Endothelial cell of umbilical vein (primary cell): ENCODE measurements around the gene KRTAP6-2. TPM values are rescaled to one million over a fixed set of nuclear protein-coding genes. Genes with fewer than 3 reads are reported as not detected.

Experiments used
- BruUV-seq: library from RNA; stranded (reverse); fragments of 400-500 nt; replicated peaks from 2 replicates; lab custom pipeline; 2021; lab: Mats Ljungman, UMichigan
- CTCF ChIA-PET: fragments of 300-600, 350-600 bp; sonication (Branson Sonifier 250); formaldehyde crosslinking; loops from one replicate; lab custom pipeline; 2021; ENCODE audit warnings: antibody characterized with exemption, inconsistent platforms; lab: Charles Lee
- POLR2A ChIA-PET: fragments of 300-600, 350-600 bp; sonication (Branson Sonifier 250); formaldehyde crosslinking; loops from one replicate; lab custom pipeline; 2021; ENCODE audit warnings: antibody characterized with exemption, inconsistent platforms; lab: Charles Lee
- DNase-seq: peaks from one replicate; pipeline ENCODE4 v3.0.0-alpha.2; 2011; ENCODE audit warnings: low read depth, low spot score
- FAIRE-seq: peaks from 2 replicates; lab custom pipeline; 2011; peaks lifted over from hg19 to GRCh38; lab: Jason Lieb, UNC
- H2AFZ ChIP-seq: 2 replicates; pipeline ENCODE4 v1.6.0; 2012; ENCODE audit warnings: low read depth, low read length, control low read depth, inconsistent platforms
- H3K27ac ChIP-seq: 2 replicates; pipeline ENCODE4 v1.5.1; 2011; ENCODE audit warnings: low read depth, mild to moderate bottlenecking, control low read depth, low read length, moderate library complexity; ENCODE audit not compliant: insufficient read depth
- H3K27me3 ChIP-seq, 2 experiments: 2 replicates each; pipeline versions ENCODE4 v1.6.0 to v1.6.1; 2011; ENCODE audit warnings: low read length in 2 of 2, mixed read lengths in 1 of 2; ENCODE audit not compliant: control insufficient read depth in 2 of 2, insufficient read depth in 2 of 2
- H3K36me3 ChIP-seq, 2 experiments: 2 replicates in 1 of 2; 3 replicates in 1 of 2; pipeline ENCODE4 v1.5.1; 2011; ENCODE audit warnings: low read length in 2 of 2, mild to moderate bottlenecking in 1 of 2, moderate library complexity in 1 of 2; ENCODE audit not compliant: control insufficient read depth in 2 of 2, insufficient read depth in 2 of 2; ENCODE audit errors: extremely low read depth in 1 of 2
- H3K4me1 ChIP-seq: 3 replicates; pipeline ENCODE4 v1.5.1; 2011; ENCODE audit warnings: mild to moderate bottlenecking, low read length; ENCODE audit not compliant: control insufficient read depth, insufficient read depth; ENCODE audit errors: extremely low read depth
- H3K4me2 ChIP-seq: 2 replicates; pipeline ENCODE4 v1.6.1; 2011; ENCODE audit warnings: low read length, control low read depth, mixed read lengths; ENCODE audit not compliant: insufficient read depth
- H3K4me3 ChIP-seq, 3 experiments: fragments of 200-600 bp in 1 of 3; sonication (generic), shearing (Covaris generic) in 1 of 3; replicated peaks in 1 of 3; 2 replicates each; pipeline ENCODE4 v1.5.1; 2011 to 2016; ENCODE audit warnings: control low read depth in 3 of 3, low read length in 3 of 3, mild to moderate bottlenecking in 2 of 3, inconsistent platforms in 1 of 3, low read depth in 1 of 3, moderate library complexity in 1 of 3; ENCODE audit not compliant: insufficient read depth in 1 of 3
- H3K79me2 ChIP-seq: 2 replicates; pipeline ENCODE4 v1.6.0; 2012; ENCODE audit warnings: low read length, inconsistent platforms; ENCODE audit not compliant: control insufficient read depth, insufficient read depth
- H3K9ac ChIP-seq: replicated peaks from 2 replicates; pipeline ENCODE3; 2011; ENCODE audit warnings: low read length, control low read depth; ENCODE audit not compliant: insufficient read depth; ENCODE audit errors: extremely low read depth
- H3K9me1 ChIP-seq: replicated peaks from 3 replicates; pipeline ENCODE4 v1.6.0; 2011; ENCODE audit warnings: mild to moderate bottlenecking, low read length; ENCODE audit not compliant: control insufficient read depth, insufficient read depth; ENCODE audit errors: extremely low read depth
- H3K9me3 ChIP-seq: replicated peaks from 2 replicates; pipeline ENCODE4 v1.5.1; 2012; ENCODE audit warnings: low read length, inconsistent platforms; ENCODE audit not compliant: control insufficient read depth, insufficient read depth
- H4K20me1 ChIP-seq: replicated peaks from 2 replicates; pipeline ENCODE3; 2011; ENCODE audit warnings: mild to moderate bottlenecking, low read length; ENCODE audit not compliant: control insufficient read depth, insufficient read depth; ENCODE audit errors: extremely low read depth
- CTCF ChIP-seq, 2 donors: IDR thresholded peaks; 1 replicate in 1 of 2; 2 replicates in 1 of 2; pipeline ENCODE4 v1.5.1; 2011; ENCODE audit warnings: low read length in 2 of 2, mild to moderate bottlenecking in 2 of 2, moderate library complexity in 2 of 2, control low read depth in 1 of 2, inconsistent platforms in 1 of 2, low read depth in 1 of 2; ENCODE audit not compliant: insufficient read depth in 1 of 2; ENCODE audit errors: extremely low read depth in 1 of 2
- EZH2 ChIP-seq: IDR thresholded peaks from 2 replicates; pipeline ENCODE4 v1.6.1; 2012; ENCODE audit warnings: borderline replicate concordance, low read depth, mild to moderate bottlenecking, moderate library complexity, low read length, inconsistent platforms; ENCODE audit not compliant: severe bottlenecking
- FOS ChIP-seq: IDR thresholded peaks from 2 replicates; pipeline ENCODE4 v1.6.1; 2011; ENCODE audit warnings: mild to moderate bottlenecking, low read length, moderate library complexity, borderline replicate concordance; ENCODE audit not compliant: insufficient read depth
- GATA2 ChIP-seq: IDR thresholded peaks from 2 replicates; pipeline ENCODE4 v1.7.0; 2011; ENCODE audit warnings: low read depth, mild to moderate bottlenecking, moderate library complexity, mixed read lengths, low read length; ENCODE audit not compliant: insufficient read length, insufficient read depth
- JUN ChIP-seq: IDR thresholded peaks from 2 replicates; pipeline ENCODE4 v1.6.1; 2011; ENCODE audit warnings: borderline replicate concordance, low read depth; ENCODE audit not compliant: insufficient read length, insufficient read depth
- MAX ChIP-seq: IDR thresholded peaks from 2 replicates; pipeline ENCODE4 v1.6.1; 2011; ENCODE audit not compliant: insufficient read depth, insufficient read length
- MYC ChIP-seq: IDR thresholded peaks from one replicate; pipeline ENCODE4 v1.6.1; 2011; ENCODE audit warnings: mild to moderate bottlenecking, low read depth, low read length
- POLR2A ChIP-seq: IDR thresholded peaks from 2 replicates; pipeline ENCODE4 v1.6.1; 2012; ENCODE audit warnings: low read depth, mild to moderate bottlenecking, control low read depth, low read length
- POLR2AphosphoS5 ChIP-seq: IDR thresholded peaks from 2 replicates; pipeline ENCODE4 v1.6.1; 2012; ENCODE audit warnings: low read depth, mild to moderate bottlenecking, control low read depth, low read length, moderate library complexity; ENCODE audit not compliant: insufficient read depth
- dilution Hi-C: fragments of 300-500 bp; cut with MboI; formaldehyde crosslinking; loops from one replicate; pipeline ENCODE4 v1.15.0; 2019; ENCODE audit warnings: low sequenced_read_pairs; ENCODE audit not compliant: extremely low pct_ligation_motif_present
- intact Hi-C: fragments of 100-400 bp; cut with micrococcal nuclease; formaldehyde crosslinking; loops from one replicate; pipeline ENCODE4 v1.10.0; 2022
- polyA plus RNA-seq, 4 experiments: library from polyadenylated mRNA; depleted of rRNA in 3 of 4; stranded (reverse) in 3 of 4; unstranded in 1 of 4; fragments of >200 nt; gene quantifications; 2 replicates each; pipeline versions ENCODE4 v1.2.1 to v1.2.3, GENCODE V29; 2011 to 2012; ENCODE audit warnings: missing spikeins in 1 of 4
- total RNA-seq: library from RNA; stranded (reverse); gene quantifications from 2 replicates; pipeline ENCODE4 v1.2.3, GENCODE V29; 2021

Gene KRTAP6-2
- total and polyA plus RNA-seq, 2 donors (not counting 3 experiments of a cell fraction or from before 2014, with no cell fraction given), result not detected

- Histone ChIP-seq H3K9ac (no peak within 1 kb of the TSS), H2AFZ (no peak within 1 kb of the TSS), H3K4me3 (no peak within 1 kb of the TSS), H3K9me1 (no peaks in the 10 kb centered on the region), H3K4me1 (no peaks in the 10 kb centered on the region), H3K27ac (no peak within 1 kb of the TSS), H4K20me1 (no peaks in the 10 kb centered on the region), H3K79me2 (no peaks in the 10 kb centered on the region), H3K4me2 (no peak within 1 kb of the TSS), H3K27me3 (no peaks in the 10 kb centered on the region), H3K36me3 (no peaks in the 10 kb centered on the region), H3K9me3 (peaks cover 8% of the 10 kb centered on the region)
- no TSS peak for BruUV-seq
- DNase-seq (no peak), FAIRE-seq (no peak)
- dilution Hi-C loops (no loop called here), intact Hi-C loops (no loop called here)
- POLR2A ChIA-PET, result no interaction called here
- TF ChIP-seq CTCF (IDR thresholded peaks at IDR 0.05; ENCODE audit: extremely low read depth in 1 of 2, insufficient read depth in 1 of 2, low read depth in 1 of 2, low read length in 2 of 2) (no peak), MAX (no peak), POLR2AphosphoS5 (no peak), GATA2 (no peak)
- CTCF ChIA-PET, result no interaction called here
These were observed 21.8 kb upstream of the KRTAP6-2 start, which contains the start of gene KRTAP20-4 for GRCh38 chr21:30620522-30620921. Gene KRTAP20-4, plus strand, starts transcription at chr21:30620627.

GRCh38 chr21:30620080-30620479, 21.4 kb upstream of the KRTAP6-2 start:
- Histone ChIP-seq H3K9ac (no peak overlapping the region), H3K27ac (no peak overlapping the region), H3K9me3 (peaks cover 10% of the 10 kb centered on the region), H2AFZ (no peak overlapping the region), H3K27me3 (no peaks in the 10 kb centered on the region), H3K36me3 (no peaks in the 10 kb centered on the region), H3K4me3 (no peak overlapping the region), H3K79me2 (no peaks in the 10 kb centered on the region), H4K20me1 (no peaks in the 10 kb centered on the region), H3K4me1 (no peaks in the 10 kb centered on the region), H3K9me1 (no peaks in the 10 kb centered on the region), H3K4me2 (no peak overlapping the region)
- CTCF ChIA-PET, result no interaction called here
- no peak for FAIRE-seq
- dilution Hi-C loops (no loop called here), intact Hi-C loops (no loop called here)
- TF ChIP-seq JUN, result no peak
- TF ChIP-seq FOS, result no peak
- no peak for TF ChIP-seq POLR2A
- TF ChIP-seq MYC, result no peak
- TF ChIP-seq EZH2, result no peak
- POLR2A ChIA-PET, result no interaction called here
- no peak for DNase-seq
- BruUV-seq, result no TSS peak
